H1 (cell line): ENCODE measurements around the gene NUP98. TPM values are rescaled to one million over a fixed set of nuclear protein-coding genes. Genes with fewer than 3 reads are reported as not detected.

Source experiments
- CTCF ChIA-PET: fragments of 300-600 bp; sonication (Branson Sonifier 250); formaldehyde crosslinking; loops from one replicate; lab custom pipeline; 2021; ENCODE audit not compliant: partially characterized antibody; lab: Charles Lee
- POLR2A ChIA-PET: fragments of 300-600 bp; sonication (Branson Sonifier 250); formaldehyde crosslinking; loops from one replicate; lab custom pipeline; 2021; ENCODE audit warnings: inconsistent platforms; ENCODE audit not compliant: partially characterized antibody; lab: Charles Lee
- DNase-seq, 2 experiments: peaks; one replicate each; pipeline versions ENCODE4 v3.0.0 to v3.0.0-alpha.2; 2010 to 2022; ENCODE audit warnings: low spot score in 2 of 2, low read depth in 1 of 2, mixed read lengths in 1 of 2
- FAIRE-seq: peaks from 2 replicates; lab custom pipeline; 2011; peaks lifted over from hg19 to GRCh38; lab: Jason Lieb, UNC
- H2AFZ ChIP-seq: 2 replicates; pipeline ENCODE4 v1.8.1; 2012; ENCODE audit warnings: low read length, inconsistent platforms
- H2AK5ac ChIP-seq: 2 replicates; pipeline ENCODE4 v1.6.1; 2013; ENCODE audit warnings: low read depth, low read length
- H2BK120ac ChIP-seq: replicated peaks from 2 replicates; pipeline ENCODE3; 2013; ENCODE audit warnings: low read depth, low read length, inconsistent platforms
- H2BK12ac ChIP-seq: 2 replicates; pipeline ENCODE4 v1.6.1; 2013; ENCODE audit warnings: low read depth, low read length
- H2BK15ac ChIP-seq: 2 replicates; pipeline ENCODE4 v1.6.1; 2013; ENCODE audit warnings: low read length
- H2BK20ac ChIP-seq: 2 replicates; pipeline ENCODE4 v1.6.1; 2013; ENCODE audit warnings: low read length
- H2BK5ac ChIP-seq: 2 replicates; pipeline ENCODE4 v1.6.1; 2013; ENCODE audit warnings: low read depth, low read length
- H3K14ac ChIP-seq: 2 replicates; pipeline ENCODE4 v1.6.1; 2013; ENCODE audit warnings: inconsistent platforms; ENCODE audit not compliant: insufficient read length
- H3K18ac ChIP-seq: 2 replicates; pipeline ENCODE4 v1.6.1; 2013; ENCODE audit warnings: low read length; ENCODE audit errors: extremely low read depth
- H3K23ac ChIP-seq: 2 replicates; pipeline ENCODE4 v1.6.1; 2013; ENCODE audit warnings: inconsistent platforms; ENCODE audit not compliant: insufficient read length
- H3K23me2 ChIP-seq: 2 replicates; pipeline ENCODE4 v1.6.1; 2013; ENCODE audit warnings: low read depth, low read length
- H3K27ac ChIP-seq: 2 replicates; pipeline ENCODE4 v1.6.1; 2011; ENCODE audit warnings: low read depth, low read length, inconsistent platforms
- H3K27me3 ChIP-seq, 4 experiments: replicated peaks in 1 of 4; 1 replicate in 1 of 4; 2 replicates in 3 of 4; pipeline versions ENCODE4 v1.6.1 to v1.8.1; 2011 to 2013; ENCODE audit warnings: low read length in 3 of 4, mild to moderate bottlenecking in 3 of 4, inconsistent platforms in 2 of 4, mixed read lengths in 2 of 4, moderate library complexity in 1 of 4; ENCODE audit not compliant: control insufficient read depth in 3 of 4, insufficient read depth in 3 of 4; ENCODE audit errors: extremely low read depth in 1 of 4
- H3K36me3 ChIP-seq, 4 experiments: 2 replicates each; pipeline versions ENCODE4 v1.6.1 to v1.8.1; 2011 to 2013; ENCODE audit warnings: mild to moderate bottlenecking in 4 of 4, low read length in 3 of 4, moderate library complexity in 2 of 4, control low read depth in 1 of 4, inconsistent platforms in 1 of 4; ENCODE audit not compliant: insufficient read depth in 4 of 4, control insufficient read depth in 2 of 4
- H3K4ac ChIP-seq: replicated peaks from 2 replicates; pipeline ENCODE3; 2013; ENCODE audit warnings: low read length, low read depth, mixed read lengths, inconsistent platforms; ENCODE audit not compliant: insufficient read length
- H3K4me1 ChIP-seq, 4 experiments: replicated peaks in 1 of 4; 1 replicate in 1 of 4; 2 replicates in 3 of 4; pipeline versions ENCODE4 v1.6.1 to v1.8.1; 2011 to 2013; ENCODE audit warnings: low read length in 3 of 4, inconsistent platforms in 2 of 4, mixed read lengths in 1 of 4; ENCODE audit not compliant: insufficient read depth in 4 of 4, control insufficient read depth in 3 of 4
- H3K4me2 ChIP-seq, 2 experiments: 2 replicates each; pipeline versions ENCODE4 v1.6.1 to v1.8.1; 2011 to 2013; ENCODE audit warnings: low read depth in 2 of 2, low read length in 2 of 2, control low read depth in 1 of 2, inconsistent platforms in 1 of 2, mild to moderate bottlenecking in 1 of 2; ENCODE audit not compliant: insufficient read depth in 1 of 2
- H3K4me3 ChIP-seq, 4 experiments: fragments of 200-600, 300-600 bp in 1 of 4; sonication (generic), shearing (Covaris generic), sonication (Bioruptor Twin) in 1 of 4; 2 replicates each; pipeline versions ENCODE4 v1.5.1 to v1.8.1; 2011 to 2016; ENCODE audit warnings: low read length in 4 of 4, low read depth in 3 of 4, control low read depth in 2 of 4, inconsistent platforms in 2 of 4, mild to moderate bottlenecking in 2 of 4, mixed read lengths in 1 of 4, moderate library complexity in 1 of 4; ENCODE audit not compliant: insufficient read depth in 2 of 4; ENCODE audit errors: extremely low read depth in 1 of 4
- H3K56ac ChIP-seq: replicated peaks from 2 replicates; pipeline ENCODE3; 2013; ENCODE audit warnings: low read depth, mild to moderate bottlenecking, mixed read lengths, low read length, inconsistent platforms; ENCODE audit not compliant: insufficient read length
- H3K79me1 ChIP-seq: 2 replicates; pipeline ENCODE4 v1.6.1; 2013; ENCODE audit warnings: low read depth, low read length, control low read depth
- H3K79me2 ChIP-seq, 2 experiments: 2 replicates each; pipeline versions ENCODE4 v1.6.1 to v1.8.1; 2012 to 2013; ENCODE audit warnings: low read length in 2 of 2, mild to moderate bottlenecking in 2 of 2, inconsistent platforms in 1 of 2; ENCODE audit not compliant: insufficient read depth in 2 of 2, control insufficient read depth in 1 of 2
- H3K9ac ChIP-seq, 4 experiments: replicated peaks in 1 of 4; 1 replicate in 1 of 4; 2 replicates in 3 of 4; pipeline versions ENCODE4 v1.6.1 to v1.8.1; 2011 to 2013; ENCODE audit warnings: low read depth in 3 of 4, low read length in 3 of 4, control low read depth in 2 of 4, mild to moderate bottlenecking in 2 of 4, moderate library complexity in 2 of 4, inconsistent platforms in 1 of 4; ENCODE audit errors: extremely low read depth in 1 of 4
- H3K9me3 ChIP-seq, 2 experiments: 2 replicates each; pipeline versions ENCODE4 v1.6.1 to v1.8.1; 2012 to 2013; ENCODE audit warnings: mild to moderate bottlenecking in 2 of 2, moderate library complexity in 2 of 2, control low read depth in 1 of 2, inconsistent platforms in 1 of 2, low read depth in 1 of 2, low read length in 1 of 2, mixed read lengths in 1 of 2; ENCODE audit not compliant: insufficient read depth in 2 of 2
- H4K20me1 ChIP-seq, 2 experiments: replicated peaks in 1 of 2; 2 replicates each; pipeline versions ENCODE3 to v1.8.1; 2011 to 2013; ENCODE audit warnings: inconsistent platforms in 2 of 2, low read length in 2 of 2, mild to moderate bottlenecking in 1 of 2; ENCODE audit not compliant: insufficient read depth in 2 of 2, control insufficient read depth in 1 of 2
- H4K5ac ChIP-seq: 2 replicates; pipeline ENCODE4 v1.6.1; 2013; ENCODE audit warnings: low read length, low read depth, mixed read lengths, inconsistent platforms; ENCODE audit not compliant: insufficient read length
- H4K8ac ChIP-seq: 2 replicates; pipeline ENCODE4 v1.8.0; 2013; ENCODE audit warnings: mild to moderate bottlenecking, moderate library complexity, low read length, inconsistent platforms; ENCODE audit not compliant: insufficient read depth; ENCODE audit errors: extremely low read depth
- H4K91ac ChIP-seq: replicated peaks from 2 replicates; pipeline ENCODE3; 2013; ENCODE audit warnings: low read length, mixed read lengths, inconsistent platforms; ENCODE audit not compliant: insufficient read length
- EGR1 ChIP-seq: IDR thresholded peaks from 2 replicates; pipeline ENCODE4 v1.6.1; 2011; ENCODE audit warnings: low read depth, low read length, borderline replicate concordance
- GTF2F1 ChIP-seq: IDR thresholded peaks from 2 replicates; pipeline ENCODE4 v1.6.1; 2012; ENCODE audit warnings: low read depth, low read length, improper control_type of control experiment, borderline replicate concordance
- MAFK ChIP-seq: IDR thresholded peaks from 2 replicates; pipeline ENCODE4 v1.6.1; 2012; ENCODE audit warnings: low read depth, mild to moderate bottlenecking, improper control_type of control experiment, low read length
- POLR2AphosphoS5 ChIP-seq: IDR thresholded peaks from 2 replicates; pipeline ENCODE4 v1.6.1; 2011; ENCODE audit warnings: low read depth, low read length
- POU5F1 ChIP-seq: IDR thresholded peaks from 2 replicates; pipeline ENCODE4 v1.6.1; 2011; ENCODE audit warnings: low read depth, mild to moderate bottlenecking, low read length, moderate library complexity
- RBBP5 ChIP-seq: IDR thresholded peaks from 2 replicates; pipeline ENCODE4 v1.7.1; 2012; ENCODE audit warnings: low read depth, mild to moderate bottlenecking, inconsistent platforms, low read length, moderate library complexity, borderline replicate concordance
- RNF2 ChIP-seq: fragments of 200-900, 300-1000 bp; sonication (generic); IDR thresholded peaks from 2 replicates; pipeline ENCODE4 v1.7.1; 2016; ENCODE audit warnings: borderline replicate concordance, low read depth, mild to moderate bottlenecking, antibody characterized with exemption, low read length; ENCODE audit not compliant: poor library complexity, severe bottlenecking; ENCODE audit errors: missing control alignments
- USF2 ChIP-seq: IDR thresholded peaks from 2 replicates; pipeline ENCODE4 v1.6.1; 2011; ENCODE audit warnings: low read length, improper control_type of control experiment
- WGBS, 2 experiments: shearing (Covaris generic) in 1 of 2; methylation state at CpG; one replicate each; pipeline versions ENCODE4 v1.1.6 to v1.1.7; 2013 to 2015; ENCODE audit warnings: low lambda C conversion rate in 2 of 2, mixed read lengths in 2 of 2, inconsistent platforms in 1 of 2, low coverage in 1 of 2, missing lambda C conversion rate in 1 of 2; ENCODE audit not compliant: insufficient replicate concordance in 2 of 2, insufficient coverage in 1 of 2, insufficient read length in 1 of 2; ENCODE audit errors: extremely low coverage in 1 of 2, missing lambda C conversion rate in 1 of 2; 5-methylcytosine and 5-hydroxymethylcytosine counted together
- polyA plus RNA-seq, 7 experiments: library from polyadenylated mRNA; depleted of rRNA in 3 of 7; stranded (reverse) in 5 of 7; unstranded in 2 of 7; fragments of >200 nt in 5 of 7; fragments of 200-250 nt in 2 of 7; gene quantifications; 1 replicate in 5 of 7; 2 replicates in 1 of 7; 4 replicates in 1 of 7; pipeline versions ENCODE4 v1.2.1 to v1.2.3, GENCODE V29; 2011 to 2013; ENCODE audit warnings: missing spikeins in 2 of 7, mixed read lengths in 2 of 7
- total RNA-seq: library from RNA; stranded (reverse); fragmentation: NEBNext Ultra II Directional; extraction: Animal tissue kit (Norgen Biotek cat#: 25700); gene quantifications from 2 replicates; pipeline ENCODE4 v1.2.1, GENCODE V29; 2021

NUP98 gene
- total and polyA plus RNA-seq, 2 of the 8 experiments (the other 6 are each of a cell fraction or from before 2014, with no cell fraction given) = 98.6 to 261 TPM

GRCh38 chr11:3809624-3809928 lies 12.2 kb upstream of the NUP98 start:
- Histone ChIP-seq H2BK15ac (no peak overlapping the region), H3K79me1 (peaks cover 4% of the 10 kb centered on the region), H4K8ac (no peak overlapping the region), H3K27me3 (no peaks in the 10 kb centered on the region), H3K4me2 (peak overlapping the region; percentile 47 to 91; a peak in 3 of 4 replicates), H3K27ac (no peak overlapping the region), H4K91ac (no peak overlapping the region), H4K5ac (no peak overlapping the region), H3K23me2 (no peaks in the 10 kb centered on the region; the same call in 1 of the 2 replicates), H2BK12ac (no peak overlapping the region), H4K20me1 (peaks cover 0 to 2% of the 10 kb centered on the region in 2 experiments), H3K4ac (no peak overlapping the region), H3K18ac (no peak overlapping the region), H3K56ac (no peak overlapping the region), H2BK120ac (no peak overlapping the region), H3K9me3 (no peaks in the 10 kb centered on the region), H2AFZ (no peak overlapping the region), H3K36me3 (no peaks in the 10 kb centered on the region), H2BK5ac (no peak overlapping the region), H3K4me3 (peak overlapping the region in 1 of 4 experiments; percentile 75; a peak in 2 of 8 replicates), H3K14ac (no peak overlapping the region), H3K4me1 (peaks cover 0 to 8% (median 5%) of the 10 kb centered on the region in 4 experiments; a peak in 5 of 7 replicates), H3K79me2 (peaks cover 0 to 5% of the 10 kb centered on the region in 2 experiments; a peak in 2 of 4 replicates), H3K23ac (no peak overlapping the region), H2BK20ac (no peak overlapping the region), H2AK5ac (no peak overlapping the region), H3K9ac (no peak overlapping the region)
- 100% methylated on average over 1 of the region's 1 CpG; no CpG with 5 or more reads in 1 of the 2 experiments for WGBS, 2 experiments
- TF ChIP-seq RNF2 (no peak), GTF2F1 (no peak), MAFK (no peak), POLR2AphosphoS5 (no peak), USF2 (no peak), RBBP5 (no peak), EGR1 (no peak), POU5F1 (no peak)
- ChIA-PET POLR2A (interaction anchor here (1.0 to 4.3 kb wide), 7 partner anchors 10 to 431 kb away, joined by 3 to 32 read pairs (median 4); partner anchors contain the start of genes NUP98 and ZNF195), CTCF (interaction anchor here (0.6 to 10.8 kb wide), 28 partner anchors 10 to 295 kb away, joined by 3 to 81 read pairs (median 6); partner anchors contain the start of genes NUP98 and STIM1)
- DNase-seq (no peak), FAIRE-seq (no peak)
